OCI-LY7 (cell line): ENCODE results near the gene TRAPPC13.

Experiments
- CTCF ChIP-seq: fragments of 200-600 bp; sonication (generic); conservative IDR thresholded peaks from 2 replicates; pipeline ENCODE4 v1.5.1; 2014; ENCODE audit warnings: mild to moderate bottlenecking, antibody characterized with exemption, low read length, moderate library complexity, mixed read lengths
- EZH2phosphoT487 ChIP-seq: fragments of 200-600 bp; sonication (generic); IDR thresholded peaks from 2 replicates; pipeline ENCODE4 v1.6.1; 2018; ENCODE audit warnings: low read depth, borderline replicate concordance, mild to moderate bottlenecking, mixed run types, antibody characterized with exemption, low read length, moderate library complexity, mixed read lengths

- TF ChIP-seq CTCF (no peak), EZH2phosphoT487 (no peak)
These were observed 49.9 kb downstream of the TRAPPC13 start for GRCh38 chr5:65674749-65675148.
